HepG2 (cell line): ENCODE data around the gene CAPN11. TPM values are rescaled to one million over a fixed set of nuclear protein-coding genes. Genes with fewer than 3 reads are reported as not detected.

Experiments used
- BRCA1 ChIP-seq: sonication (generic); formaldehyde crosslinking; IDR thresholded peaks from 2 replicates; pipeline ENCODE4 v1.4.0; 2020; ENCODE audit warnings: missing genetic modification reagents
- ELF3 ChIP-seq: IDR thresholded peaks from 2 replicates; pipeline ENCODE4 v1.6.1; 2016; ENCODE audit warnings: missing genetic modification reagents, missing compliant biosample characterization
- JDP2 ChIP-seq: sonication (generic); formaldehyde crosslinking; IDR thresholded peaks from 2 replicates; pipeline ENCODE4 v1.8.1; 2022; ENCODE audit warnings: missing genetic modification reagents, borderline replicate concordance
- KDM5B ChIP-seq: sonication (generic); formaldehyde crosslinking; IDR thresholded peaks from 2 replicates; pipeline ENCODE4 v1.4.0; 2020; ENCODE audit warnings: missing genetic modification reagents, mild to moderate bottlenecking, borderline replicate concordance
- MED1 ChIP-seq: sonication (generic); formaldehyde crosslinking; IDR thresholded peaks from 2 replicates; pipeline ENCODE4 v1.4.0; 2020; ENCODE audit warnings: missing genetic modification reagents
- NFE2L2 ChIP-seq: fragments of 150-350 bp; IDR thresholded peaks from 2 replicates; pipeline ENCODE4 v1.6.1; 2014; ENCODE audit warnings: low read length
- NFIB ChIP-seq: sonication (generic); formaldehyde crosslinking; IDR thresholded peaks from 2 replicates; pipeline ENCODE4 v1.9.0; 2021; ENCODE audit warnings: missing genetic modification reagents, mild to moderate bottlenecking, borderline replicate concordance
- PATZ1 ChIP-seq: sonication (generic); formaldehyde crosslinking; IDR thresholded peaks from 2 replicates; pipeline ENCODE4 v1.4.0; 2020; ENCODE audit warnings: missing genetic modification reagents
- PPARG ChIP-seq: conservative IDR thresholded peaks from 2 replicates; pipeline ENCODE4 v1.6.1; 2016; ENCODE audit warnings: missing biosample characterization, missing genetic modification reagents
- REXO4 ChIP-seq: sonication (generic); formaldehyde crosslinking; IDR thresholded peaks from 2 replicates; pipeline ENCODE4 v1.8.0; 2022; ENCODE audit warnings: missing genetic modification reagents, mild to moderate bottlenecking, borderline replicate concordance
- SP140L ChIP-seq: sonication (generic); formaldehyde crosslinking; IDR thresholded peaks from 2 replicates; pipeline ENCODE4 v1.4.0; 2020; ENCODE audit warnings: missing genetic modification reagents, borderline replicate concordance
- ZBTB26 ChIP-seq: IDR thresholded peaks from 2 replicates; pipeline ENCODE4 v1.6.1; 2016; ENCODE audit warnings: missing compliant biosample characterization, missing genetic modification reagents, borderline replicate concordance
- ZFP37 ChIP-seq: sonication (generic); formaldehyde crosslinking; IDR thresholded peaks from 2 replicates; pipeline ENCODE4 v1.4.0; 2020; ENCODE audit warnings: missing genetic modification reagents, borderline replicate concordance
- ZFP91 ChIP-seq: sonication (generic); formaldehyde crosslinking; IDR thresholded peaks from 2 replicates; pipeline ENCODE4 v1.9.0; 2022; ENCODE audit warnings: missing genetic modification reagents, mild to moderate bottlenecking, borderline replicate concordance
- ZNF563 ChIP-seq: sonication (generic); formaldehyde crosslinking; IDR thresholded peaks from 2 replicates; pipeline ENCODE4 v1.8.0; 2022; ENCODE audit warnings: mild to moderate bottlenecking, moderate library complexity, missing genetic modification reagents
- ZXDC ChIP-seq: sonication (generic); formaldehyde crosslinking; IDR thresholded peaks from 2 replicates; pipeline ENCODE4 v1.5.0; 2020; ENCODE audit warnings: mild to moderate bottlenecking, missing genetic modification reagents
- polyA plus RNA-seq, 8 experiments: library from polyadenylated mRNA; depleted of rRNA in 3 of 8; stranded (reverse) in 7 of 8; unstranded in 1 of 8; fragments of >200 nt; fragmentation: Illumina TruSeq in 4 of 8; extraction: Trizol in 4 of 8; gene quantifications; 2 replicates each; pipeline versions ENCODE4 v1.2.1 to v1.2.3, GENCODE V29; 2011 to 2016; ENCODE audit warnings: low read depth in 4 of 8, missing spikeins in 1 of 8, mixed read lengths in 1 of 8; ENCODE audit not compliant: insufficient read depth in 1 of 8
- total RNA-seq, 5 experiments: library from RNA; depleted of rRNA; stranded (reverse); fragments of >200 nt; fragmentation: Illumina TruSeq; extraction: Trizol; gene quantifications; 2 replicates each; pipeline ENCODE4 v1.2.3, GENCODE V29; 2016; ENCODE audit warnings: low read depth in 1 of 5

The CAPN11 gene
- total and polyA plus RNA-seq, 2 of the 13 experiments (the other 11 are each of a cell fraction or from before 2014, with no cell fraction given), result 0.07 to 0.11 TPM

GRCh38 chr6:44151348-44152108 lies 7.1 kb upstream of the CAPN11 start (continued):
- TF ChIP-seq ZXDC (CRISPR knock-in tag) (no peak), ELF3 (CRISPR knock-in tag) (peak; percentile 61; the same call in 1 of the 2 replicates), ZBTB26 (CRISPR knock-in tag) (0 out of 2 replicates have a peak, but pooled peaks have one; percentile 56), JDP2 (CRISPR knock-in tag) (no peak), REXO4 (CRISPR knock-in tag) (peak; percentile 69; the same call in 1 of the 2 replicates), KDM5B (CRISPR knock-in tag) (peak; percentile 61; the same call in 1 of the 2 replicates), ZNF563 (CRISPR knock-in tag) (peak; percentile 34; the same call in 1 of the 2 replicates), SP140L (CRISPR knock-in tag) (no peak), BRCA1 (CRISPR knock-in tag) (no peak), PATZ1 (peak; percentile 52), ZFP37 (CRISPR knock-in tag) (no peak), ZFP91 (CRISPR knock-in tag) (peak; percentile 89; the same call in 1 of the 2 replicates), NFE2L2 (no peak), PPARG (CRISPR knock-in tag) (peak; percentile 68), MED1 (CRISPR knock-in tag) (peak; percentile 49; the same call in 1 of the 2 replicates), NFIB (no peak)
